HepG2 (cell line): ENCODE data around the gene GDF11. TPM values are rescaled to one million over a fixed set of nuclear protein-coding genes. Genes with fewer than 3 reads are reported as not detected.

Experiments used
- ATAC-seq: fragments of 200-7000 bp; cut with Tn5 transposase; 3 replicates; pipeline ENCODE4 v1.9.1; 2020; ENCODE audit warnings: mild to moderate bottlenecking, moderate library complexity
- Bru-seq: library from RNA; stranded (reverse); fragments of 400-500 nt; gene quantifications from one replicate; lab custom pipeline; 2021; lab: Mats Ljungman, UMichigan
- BruChase-seq, 2 experiments: library from RNA; stranded (reverse); fragments of 400-500 nt; gene quantifications; one replicate each; lab custom pipeline; 2021; lab: Mats Ljungman, UMichigan
- BruUV-seq: library from RNA; stranded (reverse); fragments of 400-500 nt; replicated peaks from 2 replicates; lab custom pipeline; 2021; lab: Mats Ljungman, UMichigan
- CTCF ChIA-PET: fragments of 300-600 bp; formaldehyde crosslinking; extraction: SDS; loops from one replicate; lab custom pipeline; 2021; ENCODE audit warnings: low total read pairs, inconsistent platforms, low intra/inter-chr PET ratio; lab: Yijun Ruan, JAX
- POLR2A ChIA-PET: fragments of 350-600 bp; sonication (Branson Sonifier 250); formaldehyde crosslinking; loops from one replicate; lab custom pipeline; 2020; ENCODE audit warnings: antibody characterized with exemption, inconsistent platforms; lab: Yijun Ruan, JAX
- DNase-seq: peaks from one replicate; pipeline ENCODE4 v3.0.0-alpha.2; 2015; ENCODE audit warnings: low spot score
- FAIRE-seq: peaks from 3 replicates; lab custom pipeline; 2011; peaks lifted over from hg19 to GRCh38; lab: Jason Lieb, UNC
- H2AFZ ChIP-seq: one replicate; pipeline ENCODE4 v1.6.1; 2011; ENCODE audit warnings: low read length, inconsistent platforms
- H3K27ac ChIP-seq: fragments of 300-600 bp; 3 replicates; pipeline ENCODE4 v1.8.0; 2011; ENCODE audit warnings: mixed run types, mild to moderate bottlenecking, mixed read lengths, low read length, inconsistent platforms; ENCODE audit not compliant: insufficient read depth; ENCODE audit errors: extremely low read length
- H3K27me3 ChIP-seq, 2 experiments: fragments of 200-600 bp in 1 of 2; 2 replicates in 1 of 2; 3 replicates in 1 of 2; pipeline versions ENCODE4 v1.6.0 to v1.8.0; 2011; ENCODE audit warnings: low read length in 2 of 2, mild to moderate bottlenecking in 2 of 2, moderate library complexity in 2 of 2, inconsistent platforms in 1 of 2; ENCODE audit not compliant: insufficient read depth in 2 of 2, control insufficient read depth in 1 of 2
- H3K36me3 ChIP-seq, 2 experiments: fragments of 200-600 bp in 1 of 2; replicated peaks in 1 of 2; 2 replicates in 1 of 2; 3 replicates in 1 of 2; pipeline versions ENCODE4 v1.5.1 to v1.8.0; 2011; ENCODE audit warnings: low read length in 2 of 2, inconsistent platforms in 1 of 2; ENCODE audit not compliant: insufficient read depth in 2 of 2, control insufficient read depth in 1 of 2
- H3K4me1 ChIP-seq: 2 replicates; pipeline ENCODE4 v1.5.1; 2012; ENCODE audit warnings: low read length, inconsistent platforms; ENCODE audit not compliant: insufficient read depth
- H3K4me2 ChIP-seq: 2 replicates; pipeline ENCODE4 v1.6.0; 2011; ENCODE audit warnings: low read depth, low read length, inconsistent platforms
- H3K4me3 ChIP-seq, 3 experiments: fragments of 200-600 bp in 1 of 3; sonication (generic), shearing (Covaris generic) in 1 of 3; replicated peaks in 1 of 3; 2 replicates each; pipeline ENCODE4 v1.5.1; 2011 to 2016; ENCODE audit warnings: low read length in 3 of 3, inconsistent platforms in 2 of 3, low read depth in 2 of 3, mild to moderate bottlenecking in 2 of 3, control low read depth in 1 of 3, mixed read lengths in 1 of 3; ENCODE audit not compliant: insufficient read depth in 1 of 3
- H3K79me2 ChIP-seq: one replicate; pipeline ENCODE4 v1.6.1; 2011; ENCODE audit warnings: low read length, inconsistent platforms; ENCODE audit not compliant: insufficient read depth
- H3K9ac ChIP-seq: 2 replicates; pipeline ENCODE4 v1.6.0; 2011; ENCODE audit warnings: mild to moderate bottlenecking, low read depth, low read length, inconsistent platforms; ENCODE audit not compliant: insufficient read depth
- H3K9me3 ChIP-seq: 2 replicates; pipeline ENCODE4 v1.5.1; 2012; ENCODE audit warnings: mild to moderate bottlenecking, low read length
- H4K20me1 ChIP-seq: 2 replicates; pipeline ENCODE4 v1.6.0; 2011; ENCODE audit warnings: inconsistent platforms, mild to moderate bottlenecking, low read length, moderate library complexity; ENCODE audit not compliant: insufficient read depth
- BRF2 ChIP-seq: sonication (generic); formaldehyde crosslinking; IDR thresholded peaks from 2 replicates; pipeline ENCODE4 v1.8.1; 2022; ENCODE audit warnings: mild to moderate bottlenecking, missing genetic modification reagents
- GATA4 ChIP-seq: sonication (generic); IDR thresholded peaks from 2 replicates; pipeline ENCODE4 v1.6.1; 2016; ENCODE audit warnings: antibody characterized with exemption, low read depth, borderline replicate concordance
- HNRNPH1 ChIP-seq: fragments of 200-400 bp; formaldehyde crosslinking; optimal IDR thresholded peaks from 2 replicates; pipeline ENCODE3; 2017; ENCODE audit warnings: mild to moderate bottlenecking, low read depth, low read length
- MTA3 ChIP-seq: sonication (generic); formaldehyde crosslinking; IDR thresholded peaks from 2 replicates; pipeline ENCODE4 v1.4.0; 2020; ENCODE audit warnings: missing genetic modification reagents
- NFKBIZ ChIP-seq: IDR thresholded peaks from 2 replicates; pipeline ENCODE4 v1.6.1; 2018; ENCODE audit warnings: missing genetic modification reagents, missing compliant biosample characterization
- SOX6 ChIP-seq, 2 experiments: fragments of 450-650 bp in 1 of 2; sonication (generic) in 1 of 2; formaldehyde crosslinking in 1 of 2; IDR thresholded peaks; 2 replicates each; pipeline versions ENCODE4 v1.4.0 to v1.6.1; 2017 to 2020; ENCODE audit warnings: antibody characterized with exemption in 1 of 2, mild to moderate bottlenecking in 1 of 2, missing genetic modification reagents in 1 of 2
- ZFX ChIP-seq: sonication (generic); formaldehyde crosslinking; IDR thresholded peaks from 2 replicates; pipeline ENCODE4 v1.4.0; 2020; ENCODE audit warnings: mild to moderate bottlenecking, low read depth, missing genetic modification reagents, moderate library complexity
- ZNF512B ChIP-seq: sonication (generic); formaldehyde crosslinking; IDR thresholded peaks from 2 replicates; pipeline ENCODE4 v1.5.1; 2020; ENCODE audit warnings: missing genetic modification reagents, mild to moderate bottlenecking, borderline replicate concordance
- ZNF558 ChIP-seq: sonication (generic); formaldehyde crosslinking; IDR thresholded peaks from 2 replicates; pipeline ENCODE4 v1.9.0; 2022; ENCODE audit warnings: mild to moderate bottlenecking, missing genetic modification reagents, borderline replicate concordance
- ZNF710 ChIP-seq: sonication (generic); formaldehyde crosslinking; IDR thresholded peaks from 2 replicates; pipeline ENCODE4 v1.5.0; 2020; ENCODE audit warnings: mild to moderate bottlenecking, missing genetic modification reagents, borderline replicate concordance
- ZNF879 ChIP-seq: sonication (generic); formaldehyde crosslinking; IDR thresholded peaks from 2 replicates; pipeline ENCODE4 v1.8.1; 2023; ENCODE audit warnings: missing genetic modification reagents
- WGBS: methylation state at CpG from one replicate; pipeline ENCODE4 v1.1.6; 2017; ENCODE audit warnings: low lambda C conversion rate; 5-methylcytosine and 5-hydroxymethylcytosine counted together
- in situ Hi-C: cut with HindIII; loops from 2 replicates; pipeline ENCODE4 v1.10.0; 2017; ENCODE audit warnings: low pct_unique_long_range_greater_than_20kb; ENCODE audit not compliant: extremely low pct_ligation_motif_present
- intact Hi-C: fragments of 100-400 bp; cut with micrococcal nuclease; formaldehyde crosslinking; loops from one replicate; pipeline ENCODE4 v1.10.0; 2022; ENCODE audit not compliant: unreplicated experiment
- long read RNA-seq, 2 experiments: library from RNA in 1 of 2; library from polyadenylated mRNA in 1 of 2; stranded (forward) in 1 of 2; unstranded in 1 of 2; transcript quantifications; one replicate each; pipeline ENCODE4 v2.0.0, GENCODE V29; 2019 to 2022
- polyA minus RNA-seq, 3 experiments: library from RNA; depleted of rRNA, polyadenylated mRNA; stranded (reverse); fragments of >200 nt; gene quantifications; 2 replicates each; pipeline ENCODE4 v1.2.3, GENCODE V29; 2011; ENCODE audit warnings: low replicate concordance in 1 of 3
- polyA plus RNA-seq, 8 experiments: library from polyadenylated mRNA; depleted of rRNA in 3 of 8; stranded (reverse) in 7 of 8; unstranded in 1 of 8; fragments of >200 nt; fragmentation: Illumina TruSeq in 4 of 8; extraction: Trizol in 4 of 8; gene quantifications; 2 replicates each; pipeline versions ENCODE4 v1.2.1 to v1.2.3, GENCODE V29; 2011 to 2016; ENCODE audit warnings: low read depth in 4 of 8, missing spikeins in 1 of 8, mixed read lengths in 1 of 8; ENCODE audit not compliant: insufficient read depth in 1 of 8
- total RNA-seq, 5 experiments: library from RNA; depleted of rRNA; stranded (reverse); fragments of >200 nt; fragmentation: Illumina TruSeq; extraction: Trizol; gene quantifications; 2 replicates each; pipeline ENCODE4 v1.2.3, GENCODE V29; 2016; ENCODE audit warnings: low read depth in 1 of 5

Gene GDF11
- 1.4 and 1.5 TPM in 2 replicates for total RNA-seq (2016; rRNA removed; fragmentation: Illumina TruSeq; extraction: Trizol)
- 5.4 and 5.8 TPM in 2 replicates for total RNA-seq (2016; cell fraction: cytosol; rRNA removed; fragmentation: Illumina TruSeq; extraction: Trizol; ENCODE audit: low read depth)
- 0.56 and 1.8 TPM in 2 replicates for total RNA-seq (2016; cell fraction: insoluble cytoplasmic fraction; rRNA removed; fragmentation: Illumina TruSeq; extraction: Trizol)
- total RNA-seq (2016; cell fraction: membrane; rRNA removed; fragmentation: Illumina TruSeq; extraction: Trizol), result 6.1 and 6.4 TPM in 2 replicates
- total RNA-seq (2016; cell fraction: nucleus; rRNA removed; fragmentation: Illumina TruSeq; extraction: Trizol), result 0.53 and 1.2 TPM in 2 replicates
- 0.63 and 1.0 TPM in 2 replicates for polyA plus RNA-seq (2011; rRNA removed)
- 0.85 and 1.1 TPM in 2 replicates for polyA plus RNA-seq (2011; cell fraction: cytosol; rRNA removed)
- 0.83 and 1.1 TPM in 2 replicates for polyA plus RNA-seq (2011; cell fraction: nucleus; rRNA removed)
- 0.56 and 1.0 TPM in 2 replicates for polyA plus RNA-seq (2012)
- 14.3 and 14.9 TPM in 2 replicates for polyA plus RNA-seq (2016; cell fraction: cytosol; fragmentation: Illumina TruSeq; extraction: Trizol; ENCODE audit: low read depth)
- polyA plus RNA-seq (2016; cell fraction: insoluble cytoplasmic fraction; fragmentation: Illumina TruSeq; extraction: Trizol; ENCODE audit: low read depth), result 2.1 and 3.0 TPM in 2 replicates
- polyA plus RNA-seq (2016; cell fraction: membrane; fragmentation: Illumina TruSeq; extraction: Trizol; ENCODE audit: low read depth), result 11.3 and 12.5 TPM in 2 replicates
- 2.0 and 2.7 TPM in 2 replicates for polyA plus RNA-seq (2016; cell fraction: nucleus; fragmentation: Illumina TruSeq; extraction: Trizol; ENCODE audit: insufficient read depth, low read depth)
- polyA minus RNA-seq (2011; rRNA and poly(A)+ RNA removed; ENCODE audit: low replicate concordance), result 1.8 and 14.3 TPM in 2 replicates
- 0.18 and 0.49 TPM in 2 replicates for polyA minus RNA-seq (2011; cell fraction: cytosol; rRNA and poly(A)+ RNA removed)
- polyA minus RNA-seq (2011; cell fraction: nucleus; rRNA and poly(A)+ RNA removed), result 0.90 and 0.99 TPM in 2 replicates
- percentile 41 among the genes with signal in this experiment for Bru-seq, nascent RNA
- percentile 46 among the genes with signal in this experiment for BruChase-seq, experiment 1, labeled RNA remaining after a 6-hour chase
- percentile 38 among the genes with signal in this experiment for BruChase-seq, experiment 2, labeled RNA remaining after a 2-hour chase
- long read RNA-seq, experiment 1, partial matches to known transcripts, result 1 of 1 reads
- long read RNA-seq, experiment 1, other reads (novel, unspliced or antisense), result 0 of 1 reads
- long read RNA-seq, experiment 2, full-length matches to known transcripts, result 6 of 13 reads
- long read RNA-seq, experiment 2, partial matches to known transcripts, result 1 of 13 reads
- long read RNA-seq, experiment 2, other reads (novel, unspliced or antisense), result 6 of 13 reads

- no peaks in the 10 kb centered on the region for H3K79me2 ChIP-seq
- ChIA-PET CTCF (no interaction called here), POLR2A (interaction anchor here (1.2 to 1.4 kb wide), 2 partner anchors 14 to 86 kb away, joined by 3 to 7 read pairs; partner anchors contain the start of genes CD63 and DNAJC14)
- BruUV-seq, result no TSS peak
- no peak within 1 kb of the TSS for H3K27ac ChIP-seq
- in situ Hi-C loops (no loop called here), intact Hi-C loops (no loop called here)
- ATAC-seq (peak; percentile 18; the same call in 1 of the 3 replicates), DNase-seq (peak; percentile 39), FAIRE-seq (no peak)
- peak within 1 kb of the TSS; percentile 58 to 88 (median 74) for H3K4me3 ChIP-seq
- H3K36me3 ChIP-seq, result no peaks in the 10 kb centered on the region
- peaks cover 0 to 12% of the 10 kb centered on the region in 2 experiments; a peak in 2 of 5 replicates for H3K27me3 ChIP-seq
- H3K9ac ChIP-seq, result peak within 1 kb of the TSS; percentile 50
- H3K4me1 ChIP-seq, result peaks cover 44% of the 10 kb centered on the region
- peak within 1 kb of the TSS; percentile 74 for H2AFZ ChIP-seq
- WGBS, result under 1% methylated on average over 30 of the region's 53 CpGs
- no peaks in the 10 kb centered on the region for H4K20me1 ChIP-seq
- peak within 1 kb of the TSS; percentile 98 for H3K4me2 ChIP-seq
- H3K9me3 ChIP-seq, result no peaks in the 10 kb centered on the region
- TF ChIP-seq SOX6 (IDR thresholded peaks at IDR 0.05) (0 out of 2 replicates have a peak, but pooled peaks have one; percentile 26), SOX6 (CRISPR knock-in tag; IDR thresholded peaks at IDR 0.05) (no peak), HNRNPH1 (no peak), ZNF879 (no peak), ZNF710 (CRISPR knock-in tag) (peak; percentile 76; the same call in 1 of the 2 replicates), ZNF558 (CRISPR knock-in tag) (no peak), BRF2 (CRISPR knock-in tag) (no peak), GATA4 (no peak), NFKBIZ (CRISPR knock-in tag) (no peak), ZFX (no peak), ZNF512B (peak; percentile 61; the same call in 1 of the 2 replicates), MTA3 (CRISPR knock-in tag) (no peak)
Observed at GRCh38 chr12:55742719-55743405, at the start of gene GDF11. Gene GDF11 (plus strand): TSS chr12:55743122. CDS start chr12:55743317, 195 bp downstream.
